ENCODE results near the gene CAMKV.
"Not testable (repeated sequence)": the region's sequence is repeated elsewhere in the genome, so short reads cannot be mapped to it uniquely, and the experiment has no call there.

Gene CAMKV

DNA sequence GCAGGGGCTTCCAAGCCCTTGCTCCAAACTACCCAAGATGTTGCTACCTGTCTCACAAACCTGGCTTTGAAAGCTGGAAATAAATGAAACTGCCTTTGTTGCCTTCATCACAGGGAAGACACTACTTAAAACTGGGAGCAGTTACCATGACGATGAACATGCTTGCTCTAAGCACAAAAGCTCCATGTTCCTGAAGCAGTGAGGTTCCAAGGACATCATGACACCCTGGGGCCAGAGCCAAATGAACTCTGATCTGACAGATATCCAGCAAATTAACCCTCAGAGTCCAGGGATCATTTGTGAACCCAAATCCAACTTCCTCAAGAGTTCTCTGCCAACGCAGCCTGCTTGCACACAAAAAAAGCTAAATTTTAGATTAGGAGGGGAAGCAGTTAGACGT lies 24.0 kb downstream of the CAMKV start:
- no peak for DNase-seq (ENCODE audit: low spot score)

DNA sequence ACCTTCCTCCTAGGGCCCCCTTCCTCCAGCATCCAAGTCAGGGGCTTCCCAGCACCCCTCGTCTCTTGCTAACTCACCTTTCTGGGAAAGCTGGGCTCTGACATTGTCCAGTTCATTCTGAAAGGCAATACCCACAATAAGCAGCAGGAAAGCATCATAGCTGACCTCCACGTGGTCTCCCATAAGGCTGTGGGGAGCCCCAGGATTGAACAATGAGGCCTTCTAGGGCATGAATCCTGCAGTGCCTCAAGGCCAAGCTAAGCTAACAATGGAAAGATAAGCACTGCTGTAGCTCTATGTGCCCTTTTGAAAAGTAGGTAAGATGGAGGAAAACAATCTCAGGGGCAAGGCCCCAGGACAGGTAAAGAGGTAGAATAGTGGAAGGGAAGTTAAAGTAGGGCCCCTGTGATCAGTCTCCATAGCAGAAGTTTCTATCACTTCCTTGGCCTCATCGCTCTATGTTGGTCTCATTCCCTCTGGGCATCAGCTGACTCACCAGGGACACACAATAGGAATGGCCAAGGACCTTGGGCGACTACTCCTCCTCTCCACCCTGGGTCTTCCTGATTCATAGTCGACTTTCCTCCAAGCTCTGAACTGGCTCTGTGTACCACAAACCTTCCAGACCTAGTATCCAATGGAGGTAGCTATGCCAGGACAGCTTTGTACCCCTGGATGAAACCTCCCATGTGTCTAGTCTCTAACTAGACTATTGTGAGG lies 25.1 kb downstream of the CAMKV start:
- DNase-seq (ENCODE audit: low spot score) = no peak

- DNase-seq (ENCODE audit: low spot score) = no peak
Measured at GRCh38 chr3:49842843-49843517, 26.7 kb downstream of the CAMKV start.

DNA sequence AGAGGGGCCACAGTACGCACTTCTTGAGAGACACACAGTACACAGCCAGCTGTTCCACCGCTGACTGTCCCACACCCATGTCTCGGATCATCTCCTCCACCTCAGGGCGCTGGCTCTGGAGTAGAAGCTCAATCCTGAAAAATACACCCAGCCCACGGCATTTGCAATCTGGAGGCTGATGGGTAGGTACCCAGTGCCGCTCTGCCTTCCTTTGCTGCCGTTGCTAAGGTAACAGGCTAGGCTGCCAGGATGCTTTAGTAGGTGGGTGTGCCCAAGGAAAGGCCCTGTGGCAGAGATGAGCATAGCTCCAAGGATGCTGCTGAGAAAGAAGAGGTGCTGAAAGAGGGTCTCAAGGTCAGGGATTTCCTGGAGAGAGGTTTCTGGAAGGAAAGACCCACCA lies 27.9 kb downstream of the CAMKV start:
- DNase-seq (ENCODE audit: low spot score) = no peak

- no peak for DNase-seq (ENCODE audit: low spot score)
Measured at GRCh38 chr3:49841126-49841696, 28.5 kb downstream of the CAMKV start.

- no peak for DNase-seq (ENCODE audit: low spot score)
Measured at GRCh38 chr3:49840388-49840787, 29.3 kb downstream of the CAMKV start.

- DNase-seq (ENCODE audit: low spot score) = peak; percentile 88
Measured at GRCh38 chr3:49839193-49839809, 30.4 kb downstream of the CAMKV start.

DNA sequence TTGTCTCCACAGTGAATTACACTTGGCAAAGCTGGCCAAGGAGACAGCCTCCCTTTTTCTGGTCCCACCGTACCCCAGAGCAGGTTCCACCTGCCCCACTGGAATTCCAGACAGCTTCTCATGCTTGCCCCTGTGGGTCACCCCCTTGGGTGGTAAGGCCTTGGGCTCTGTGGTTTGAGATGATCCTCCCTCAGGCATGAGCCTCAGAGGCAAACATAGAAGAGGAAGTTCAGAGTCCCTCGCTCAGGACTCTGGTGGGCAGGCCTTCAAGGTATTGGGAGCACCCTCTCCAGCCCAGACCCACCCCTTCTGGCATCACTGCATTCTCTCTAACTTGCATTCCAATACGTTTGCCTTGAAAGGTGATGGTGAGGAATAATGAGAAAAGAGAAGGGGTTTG lies 38.4 kb downstream of the CAMKV start:
- no peak for DNase-seq (ENCODE audit: low spot score)

- no peak for DNase-seq (ENCODE audit: low spot score)
Measured at GRCh38 chr3:49826016-49826415, 43.7 kb downstream of the CAMKV start.

- DNase-seq (ENCODE audit: low spot score) = not testable (repeated sequence)
Measured at GRCh38 chr3:49823131-49823530, 46.6 kb downstream of the CAMKV start.

- peak; percentile 86 for DNase-seq (ENCODE audit: low spot score)
Measured at GRCh38 chr3:49813497-49814174, 56.1 kb downstream of the CAMKV start, which contains the start of gene UBA7. Gene UBA7 (minus strand): TSS chr3:49813953. CDS start chr3:49813787, 166 bp downstream.

DNA sequence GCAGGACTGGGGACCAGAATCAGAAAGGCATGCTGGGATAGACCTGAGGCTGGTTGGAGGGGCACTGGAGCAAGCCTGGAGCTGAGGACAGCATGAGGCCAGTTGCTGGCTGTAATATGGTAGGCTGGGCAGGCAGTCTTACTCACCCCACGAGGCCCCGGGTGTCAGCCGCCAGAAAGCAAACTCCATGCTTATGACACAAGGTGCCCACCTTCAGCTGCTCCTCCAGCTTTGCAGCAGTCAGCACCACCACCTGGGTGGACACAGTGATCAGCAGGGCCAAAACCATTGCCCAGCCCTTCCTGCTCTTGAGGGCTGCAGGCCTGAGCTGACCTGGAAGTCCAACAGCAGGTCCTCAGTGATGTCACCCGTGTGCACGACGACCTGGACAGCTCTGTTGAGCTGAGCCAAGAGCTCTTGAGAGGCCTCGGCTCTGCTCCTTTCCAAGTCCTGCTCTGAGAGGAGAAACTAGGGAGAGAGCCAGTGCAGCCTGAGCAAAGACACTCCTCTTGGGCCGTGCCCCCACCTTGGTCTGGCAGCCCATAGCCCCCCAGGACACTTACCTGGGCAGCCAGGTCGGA lies 56.7 kb downstream of the CAMKV start:
- peak; percentile 49 for DNase-seq (ENCODE audit: low spot score)
